Measurements from ENCODE around the gene RPP25.

GRCh38 chr15:74951006-74951405, 5.6 kb downstream of the RPP25 start:
- TF ChIP-seq CTCF (IDR thresholded peaks at IDR 0.05) = no peak
- no peak for TF ChIP-seq EZH2 (IDR thresholded peaks at IDR 0.05; ENCODE audit: borderline replicate concordance, insufficient read depth, low read depth, low read length, poor library complexity, severe bottlenecking)
